ENCODE data around the gene ADAM15.

GRCh38 chr1:155040358-155041093 lies 10.6 kb upstream of the ADAM15 start:
- TF ChIP-seq CTCF (IDR thresholded peaks at IDR 0.05) (no peak), POLR2A (IDR thresholded peaks at IDR 0.05) (no peak)

Measured in uterus (tissue), 2 donors.